Measurements from ENCODE around the gene P4HA2.

DNA sequence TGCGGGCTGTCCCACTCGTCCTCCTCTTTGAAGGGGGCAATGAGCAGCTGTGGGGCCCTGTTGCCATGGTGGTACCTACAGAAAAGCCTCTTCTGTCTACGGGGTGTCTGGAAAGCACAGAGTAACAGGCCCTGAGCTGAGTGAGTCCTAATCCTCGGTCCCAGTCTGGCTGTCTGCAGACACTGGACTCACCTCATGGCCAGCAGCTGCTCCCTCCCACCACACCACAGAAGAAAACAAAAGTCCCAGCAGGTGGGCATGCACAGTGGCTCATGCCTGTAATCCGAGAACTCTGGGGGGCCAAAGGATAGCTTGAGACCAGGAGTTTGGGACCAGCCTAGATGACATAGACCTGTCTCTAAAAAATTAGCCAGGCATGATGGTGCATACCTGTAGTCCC, 19.9 kb downstream of the P4HA2 start:
- TF ChIP-seq POLR2AphosphoS5 (IDR thresholded peaks at IDR 0.05) (no peak), POLR2A (IDR thresholded peaks at IDR 0.05) (no peak)
- TF ChIP-seq, protein P1, sequence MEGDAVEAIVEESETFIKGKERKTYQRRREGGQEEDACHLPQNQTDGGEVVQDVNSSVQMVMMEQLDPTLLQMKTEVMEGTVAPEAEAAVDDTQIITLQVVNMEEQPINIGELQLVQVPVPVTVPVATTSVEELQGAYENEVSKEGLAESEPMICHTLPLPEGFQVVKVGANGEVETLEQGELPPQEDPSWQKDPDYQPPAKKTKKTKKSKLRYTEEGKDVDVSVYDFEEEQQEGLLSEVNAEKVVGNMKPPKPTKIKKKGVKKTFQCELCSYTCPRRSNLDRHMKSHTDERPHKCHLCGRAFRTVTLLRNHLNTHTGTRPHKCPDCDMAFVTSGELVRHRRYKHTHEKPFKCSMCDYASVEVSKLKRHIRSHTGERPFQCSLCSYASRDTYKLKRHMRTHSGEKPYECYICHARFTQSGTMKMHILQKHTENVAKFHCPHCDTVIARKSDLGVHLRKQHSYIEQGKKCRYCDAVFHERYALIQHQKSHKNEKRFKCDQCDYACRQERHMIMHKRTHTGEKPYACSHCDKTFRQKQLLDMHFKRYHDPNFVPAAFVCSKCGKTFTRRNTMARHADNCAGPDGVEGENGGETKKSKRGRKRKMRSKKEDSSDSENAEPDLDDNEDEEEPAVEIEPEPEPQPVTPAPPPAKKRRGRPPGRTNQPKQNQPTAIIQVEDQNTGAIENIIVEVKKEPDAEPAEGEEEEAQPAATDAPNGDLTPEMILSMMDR (IDR thresholded peaks at IDR 0.05) = no peak

All from upper lobe of left lung (tissue), 4 donors.